ENCODE data around the gene VSIG10. TPM values are rescaled to one million over a fixed set of nuclear protein-coding genes. Genes with fewer than 3 reads are reported as not detected.

VSIG10 gene
- total and polyA plus RNA-seq, 2 of the 13 experiments (the other 11 are each of a cell fraction or from before 2014, with no cell fraction given), result 25.6 to 42.5 TPM

DNA sequence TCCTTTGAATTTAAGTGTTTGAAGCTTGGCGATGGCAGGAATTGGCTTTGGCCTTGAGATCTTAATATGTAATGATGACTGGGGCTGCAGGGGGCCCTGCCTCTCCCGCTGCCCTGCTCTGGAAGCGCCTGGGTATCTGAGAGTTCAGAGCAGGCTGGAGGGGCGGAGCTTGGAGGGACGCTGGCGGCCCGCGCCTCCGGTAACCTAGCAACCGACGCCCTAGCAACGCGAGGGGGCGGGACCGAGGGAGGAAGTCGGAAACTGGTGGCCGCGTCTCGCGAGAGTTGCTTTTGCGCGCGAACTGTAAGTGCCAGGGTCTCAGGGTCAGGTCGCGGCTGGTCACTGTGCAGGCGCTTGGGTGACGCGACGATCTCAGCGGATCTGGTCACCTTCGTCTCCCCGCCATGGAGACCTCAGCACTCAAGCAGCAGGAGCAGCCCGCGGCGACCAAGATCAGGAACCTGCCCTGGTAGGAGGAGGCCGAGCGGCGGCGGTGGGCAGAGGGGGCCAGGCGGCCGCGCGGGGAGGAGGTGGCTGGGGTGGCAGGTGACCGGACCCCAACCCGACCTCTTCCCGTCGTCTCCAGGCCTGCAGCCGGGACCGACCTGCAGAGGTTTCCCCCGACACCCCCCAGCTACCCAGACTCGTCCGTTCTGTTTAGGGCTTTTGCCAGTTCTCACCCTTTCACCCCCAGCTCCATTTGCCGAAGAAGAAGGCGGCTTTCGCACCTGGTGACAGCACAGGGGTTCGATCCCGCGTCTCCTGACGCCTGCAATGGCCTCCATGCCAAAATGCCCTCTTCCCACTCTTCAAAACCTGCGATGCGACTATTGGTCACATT lies 87.2 kb downstream of the VSIG10 start, which contains the start of gene RFC5 (continued):
- TF ChIP-seq, protein P1, sequence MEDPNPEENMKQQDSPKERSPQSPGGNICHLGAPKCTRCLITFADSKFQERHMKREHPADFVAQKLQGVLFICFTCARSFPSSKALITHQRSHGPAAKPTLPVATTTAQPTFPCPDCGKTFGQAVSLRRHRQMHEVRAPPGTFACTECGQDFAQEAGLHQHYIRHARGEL (CRISPR knock-in tag; IDR thresholded peaks at IDR 0.05), result no peak
- no peak for TF ChIP-seq ZNF546 (CRISPR knock-in tag; conservative IDR thresholded peaks at IDR 0.05)
- 0 out of 2 replicates have a peak, but pooled peaks have one; percentile 61 for TF ChIP-seq CBX5 (CRISPR knock-in tag; IDR thresholded peaks at IDR 0.05; ENCODE audit: borderline replicate concordance)
- TF ChIP-seq THAP11 (CRISPR knock-in tag; IDR thresholded peaks at IDR 0.05), result peak; percentile 85
- TF ChIP-seq ZKSCAN8 (CRISPR knock-in tag; IDR thresholded peaks at IDR 0.05; ENCODE audit: borderline replicate concordance), result no peak
- TF ChIP-seq ZNF782 (CRISPR knock-in tag; IDR thresholded peaks at IDR 0.05; ENCODE audit: borderline replicate concordance), result no peak
- TF ChIP-seq, protein P2, sequence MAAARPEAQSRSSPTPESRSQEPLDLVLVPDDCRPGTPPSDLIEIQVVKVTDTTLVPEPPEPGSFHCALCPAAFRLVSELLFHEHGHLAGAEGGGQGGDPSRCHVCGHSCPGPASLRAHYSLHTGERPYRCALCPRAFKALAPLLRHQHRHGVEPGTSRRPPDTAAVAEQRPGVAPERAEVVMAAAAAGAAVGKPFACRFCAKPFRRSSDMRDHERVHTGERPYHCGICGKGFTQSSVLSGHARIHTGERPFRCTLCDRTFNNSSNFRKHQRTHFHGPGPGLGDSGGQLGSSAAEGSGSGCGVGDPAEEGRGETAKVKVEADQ (CRISPR knock-in tag; IDR thresholded peaks at IDR 0.05; ENCODE audit: borderline replicate concordance), result no peak
- TF ChIP-seq HMGA1 (CRISPR knock-in tag; conservative IDR thresholded peaks at IDR 0.05), result no peak
- TF ChIP-seq ZNF24 (IDR thresholded peaks at IDR 0.05), result no peak
- no peak for TF ChIP-seq PHF5A (CRISPR knock-in tag; IDR thresholded peaks at IDR 0.05; ENCODE audit: low read depth, unreplicated experiment)
- TF ChIP-seq ZNF607 (CRISPR knock-in tag; IDR thresholded peaks at IDR 0.05; ENCODE audit: borderline replicate concordance), result peak; percentile 65
- no peak for TF ChIP-seq CENPT (CRISPR knock-in tag; IDR thresholded peaks at IDR 0.05; ENCODE audit: low read depth)
- TF ChIP-seq ATM (IDR thresholded peaks at IDR 0.05; ENCODE audit: borderline replicate concordance), result no peak
- TF ChIP-seq SSRP1 (CRISPR knock-in tag; IDR thresholded peaks at IDR 0.05), result no peak
- peak; percentile 64; the same call in 1 of the 2 replicates for TF ChIP-seq FOXC1 (CRISPR knock-in tag; IDR thresholded peaks at IDR 0.05; ENCODE audit: borderline replicate concordance)
- peak; percentile 64 for TF ChIP-seq TEAD3 (CRISPR knock-in tag; optimal IDR thresholded peaks at IDR 0.05; ENCODE audit: borderline replicate concordance)
- TF ChIP-seq, protein P3, sequence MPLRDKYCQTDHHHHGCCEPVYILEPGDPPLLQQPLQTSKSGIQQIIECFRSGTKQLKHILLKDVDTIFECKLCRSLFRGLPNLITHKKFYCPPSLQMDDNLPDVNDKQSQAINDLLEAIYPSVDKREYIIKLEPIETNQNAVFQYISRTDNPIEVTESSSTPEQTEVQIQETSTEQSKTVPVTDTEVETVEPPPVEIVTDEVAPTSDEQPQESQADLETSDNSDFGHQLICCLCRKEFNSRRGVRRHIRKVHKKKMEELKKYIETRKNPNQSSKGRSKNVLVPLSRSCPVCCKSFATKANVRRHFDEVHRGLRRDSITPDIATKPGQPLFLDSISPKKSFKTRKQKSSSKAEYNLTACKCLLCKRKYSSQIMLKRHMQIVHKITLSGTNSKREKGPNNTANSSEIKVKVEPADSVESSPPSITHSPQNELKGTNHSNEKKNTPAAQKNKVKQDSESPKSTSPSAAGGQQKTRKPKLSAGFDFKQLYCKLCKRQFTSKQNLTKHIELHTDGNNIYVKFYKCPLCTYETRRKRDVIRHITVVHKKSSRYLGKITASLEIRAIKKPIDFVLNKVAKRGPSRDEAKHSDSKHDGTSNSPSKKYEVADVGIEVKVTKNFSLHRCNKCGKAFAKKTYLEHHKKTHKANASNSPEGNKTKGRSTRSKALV (CRISPR knock-in tag; IDR thresholded peaks at IDR 0.05), result no peak
- TF ChIP-seq, protein P4, sequence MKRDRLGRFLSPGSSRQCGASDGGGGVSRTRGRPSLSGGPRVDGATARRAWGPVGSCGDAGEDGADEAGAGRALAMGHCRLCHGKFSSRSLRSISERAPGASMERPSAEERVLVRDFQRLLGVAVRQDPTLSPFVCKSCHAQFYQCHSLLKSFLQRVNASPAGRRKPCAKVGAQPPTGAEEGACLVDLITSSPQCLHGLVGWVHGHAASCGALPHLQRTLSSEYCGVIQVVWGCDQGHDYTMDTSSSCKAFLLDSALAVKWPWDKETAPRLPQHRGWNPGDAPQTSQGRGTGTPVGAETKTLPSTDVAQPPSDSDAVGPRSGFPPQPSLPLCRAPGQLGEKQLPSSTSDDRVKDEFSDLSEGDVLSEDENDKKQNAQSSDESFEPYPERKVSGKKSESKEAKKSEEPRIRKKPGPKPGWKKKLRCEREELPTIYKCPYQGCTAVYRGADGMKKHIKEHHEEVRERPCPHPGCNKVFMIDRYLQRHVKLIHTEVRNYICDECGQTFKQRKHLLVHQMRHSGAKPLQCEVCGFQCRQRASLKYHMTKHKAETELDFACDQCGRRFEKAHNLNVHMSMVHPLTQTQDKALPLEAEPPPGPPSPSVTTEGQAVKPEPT (CRISPR knock-in tag; IDR thresholded peaks at IDR 0.05; ENCODE audit: low read depth), result no peak
- no peak for TF ChIP-seq ZFAT (CRISPR knock-in tag; conservative IDR thresholded peaks at IDR 0.05)
- no peak for TF ChIP-seq CCAR2 (optimal IDR thresholded peaks at IDR 0.05; ENCODE audit: low read depth, low read length)
- TF ChIP-seq TBP (CRISPR knock-in tag; IDR thresholded peaks at IDR 0.05), result no peak
- TF ChIP-seq PAF1 (CRISPR knock-in tag; IDR thresholded peaks at IDR 0.05), result no peak
- peak; percentile 81; the same call in 1 of the 2 replicates for TF ChIP-seq KDM2A (CRISPR knock-in tag; IDR thresholded peaks at IDR 0.05; ENCODE audit: borderline replicate concordance, low read depth)
- no peak for TF ChIP-seq NCOR1 (IDR thresholded peaks at IDR 0.05; ENCODE audit: borderline replicate concordance, low read length)
- TF ChIP-seq, protein P5, sequence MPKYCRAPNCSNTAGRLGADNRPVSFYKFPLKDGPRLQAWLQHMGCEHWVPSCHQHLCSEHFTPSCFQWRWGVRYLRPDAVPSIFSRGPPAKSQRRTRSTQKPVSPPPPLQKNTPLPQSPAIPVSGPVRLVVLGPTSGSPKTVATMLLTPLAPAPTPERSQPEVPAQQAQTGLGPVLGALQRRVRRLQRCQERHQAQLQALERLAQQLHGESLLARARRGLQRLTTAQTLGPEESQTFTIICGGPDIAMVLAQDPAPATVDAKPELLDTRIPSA (CRISPR knock-in tag; IDR thresholded peaks at IDR 0.05; ENCODE audit: borderline replicate concordance), result no peak
- no peak for TF ChIP-seq ZKSCAN5 (CRISPR knock-in tag; IDR thresholded peaks at IDR 0.05)
